ENCODE measurements around the gene POC5. TPM values are rescaled to one million over a fixed set of nuclear protein-coding genes. Genes with fewer than 3 reads are reported as not detected.

The POC5 gene
- polyA plus RNA-seq, 2 of the 4 experiments (the other 2 are of a cell fraction), result 12.7 to 26.2 TPM

DNA sequence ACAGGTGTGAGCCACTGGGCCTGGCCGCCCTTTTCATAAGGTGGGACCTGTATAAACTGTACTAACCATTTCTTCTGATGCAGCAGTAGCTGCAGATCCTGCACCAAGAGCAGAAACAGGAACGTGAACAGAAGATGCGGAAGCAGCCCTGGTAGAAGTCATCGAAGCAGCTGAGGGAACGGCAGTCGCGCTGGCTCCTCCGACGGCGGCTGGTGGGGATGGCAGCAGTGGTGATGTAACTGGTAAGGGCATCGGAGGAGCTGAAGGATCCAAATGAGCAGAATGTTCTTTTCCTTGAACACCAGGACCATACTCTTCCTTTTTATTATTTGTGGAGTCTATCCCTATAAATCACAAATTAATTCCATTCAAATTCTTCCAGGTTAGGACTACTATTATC, 32.1 kb downstream of the POC5 start:
- Histone ChIP-seq H3K4me2 (no peak overlapping the region), H3K27ac (no peak overlapping the region), H3K4me1 (peaks cover 11% of the 10 kb centered on the region; the same call in 2 of the 3 replicates), H3K9me3 (no peaks in the 10 kb centered on the region), H3K4me3 (no peak overlapping the region)
- CTCF ChIA-PET, result no interaction called here
- POLR2A ChIA-PET, result no interaction called here
- 95% methylated on average over 11 of the region's 11 CpGs for whole genome bisulfite sequencing (ENCODE audit: missing lambda C conversion rate)
- DNase-seq (ENCODE audit: low read depth in 1 of 2, low spot score in 1 of 2), result no peak
- TF ChIP-seq HOXA7 (CRISPR knock-in tag; IDR thresholded peaks at IDR 0.05) (no peak), JUNB (IDR thresholded peaks at IDR 0.05) (no peak), MAX (IDR thresholded peaks at IDR 0.05) (no peak), KDM5A (IDR thresholded peaks at IDR 0.05) (no peak), ZC3H11A (IDR thresholded peaks at IDR 0.05) (no peak), BCL3 (IDR thresholded peaks at IDR 0.05) (no peak), MAZ (IDR thresholded peaks at IDR 0.05; ENCODE audit: borderline replicate concordance, low read depth, low read length) (no peak), EHMT2 (IDR thresholded peaks at IDR 0.05; ENCODE audit: low read depth) (no peak), CTCF (IDR thresholded peaks at IDR 0.05) (no peak)
- FAIRE-seq, result no peak
- no peak for ATAC-seq

GRCh38 chr5:75681125-75681830, 36.0 kb downstream of the POC5 start:
- no peak overlapping the region for H3K27ac ChIP-seq
- DNase-seq (ENCODE audit: low read depth in 1 of 2, low spot score in 1 of 2), result peak; percentile 19 to 31
- peak; percentile 90 for FAIRE-seq
- peaks cover 6% of the 10 kb centered on the region; the same call in 2 of the 3 replicates for H3K4me1 ChIP-seq
- H3K4me3 ChIP-seq, result no peak overlapping the region
- POLR2A ChIA-PET, result interaction anchor here (1.3 to 1.6 kb wide), 2 partner anchors 344 to 444 kb away, joined by 4 to 5 read pairs; partner anchors contain the start of genes ANKRD31 and HMGCR
- TF ChIP-seq MAFK (IDR thresholded peaks at IDR 0.05; ENCODE audit: partially characterized antibody), result no peak
- peak; percentile 63 for TF ChIP-seq CTCF (IDR thresholded peaks at IDR 0.05)
- TF ChIP-seq ZC3H11A (IDR thresholded peaks at IDR 0.05), result no peak
- TF ChIP-seq SMC3 (IDR thresholded peaks at IDR 0.05), result peak; percentile 68
- TF ChIP-seq RAD21 (conservative IDR thresholded peaks at IDR 0.05 in 1 of 2, IDR thresholded peaks at IDR 0.05 in 1 of 2), result peak; percentile 66 to 71
- CTCF ChIA-PET, result interaction anchor here (0.6 to 2.6 kb wide), 22 partner anchors 9 to 631 kb away, joined by 3 to 13 read pairs (median 4); partner anchors contain the start of genes ANKRD31 and GCNT4
- 19% methylated on average over 2 of the region's 2 CpGs for WGBS (ENCODE audit: missing lambda C conversion rate)
- ATAC-seq, result peak; percentile 66 to 68; a peak in 5 of 6 replicates
- peak overlapping the region; percentile 61 for H3K4me2 ChIP-seq
- H3K9me3 ChIP-seq, result no peaks in the 10 kb centered on the region

- WGBS (ENCODE audit: missing lambda C conversion rate), result 77% methylated on average over 3 of the region's 3 CpGs
- no peak for ATAC-seq
- TF ChIP-seq CHD2 (IDR thresholded peaks at IDR 0.05; ENCODE audit: low read length, partially characterized antibody), result no peak
- no peak for TF ChIP-seq PBX3 (IDR thresholded peaks at IDR 0.05)
- no peak for TF ChIP-seq MYC (IDR thresholded peaks at IDR 0.05; ENCODE audit: borderline replicate concordance, low read length)
- no peak for TF ChIP-seq NPAS2 (CRISPR knock-in tag; IDR thresholded peaks at IDR 0.05; ENCODE audit: borderline replicate concordance)
- no peak for TF ChIP-seq POLR2AphosphoS2 (conservative IDR thresholded peaks at IDR 0.05; ENCODE audit: low read length)
- TF ChIP-seq RCOR1 (IDR thresholded peaks at IDR 0.05; ENCODE audit: low read depth, low read length), result no peak
- no peak for TF ChIP-seq KDM5A (IDR thresholded peaks at IDR 0.05)
- no peak for TF ChIP-seq JUNB (IDR thresholded peaks at IDR 0.05)
- TF ChIP-seq RFX5 (IDR thresholded peaks at IDR 0.05), result no peak
- no peak for TF ChIP-seq HDAC2 (IDR thresholded peaks at IDR 0.05)
- TF ChIP-seq, protein P1, sequence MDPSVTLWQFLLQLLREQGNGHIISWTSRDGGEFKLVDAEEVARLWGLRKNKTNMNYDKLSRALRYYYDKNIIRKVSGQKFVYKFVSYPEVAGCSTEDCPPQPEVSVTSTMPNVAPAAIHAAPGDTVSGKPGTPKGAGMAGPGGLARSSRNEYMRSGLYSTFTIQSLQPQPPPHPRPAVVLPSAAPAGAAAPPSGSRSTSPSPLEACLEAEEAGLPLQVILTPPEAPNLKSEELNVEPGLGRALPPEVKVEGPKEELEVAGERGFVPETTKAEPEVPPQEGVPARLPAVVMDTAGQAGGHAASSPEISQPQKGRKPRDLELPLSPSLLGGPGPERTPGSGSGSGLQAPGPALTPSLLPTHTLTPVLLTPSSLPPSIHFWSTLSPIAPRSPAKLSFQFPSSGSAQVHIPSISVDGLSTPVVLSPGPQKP (IDR thresholded peaks at IDR 0.05; ENCODE audit: low read depth, low read length), result no peak
- TF ChIP-seq CBX2 (IDR thresholded peaks at IDR 0.05; ENCODE audit: borderline replicate concordance, low read depth), result no peak
- TF ChIP-seq KDM1A (IDR thresholded peaks at IDR 0.05; ENCODE audit: low read depth), result no peak
- no peak for TF ChIP-seq GATA3 (IDR thresholded peaks at IDR 0.05; ENCODE audit: borderline replicate concordance)
- no peak for TF ChIP-seq TFCP2L1 (CRISPR knock-in tag; IDR thresholded peaks at IDR 0.05)
Measured at GRCh38 chr5:75678155-75678554, 39.1 kb downstream of the POC5 start.

More at GRCh38 chr5:75678155-75678554, 39.1 kb downstream of the POC5 start:
- CTCF ChIA-PET, result interaction anchor here (2.6 kb wide), 1 partner anchor 442 kb away, joined by 7 read pairs; the partner anchor contains the start of gene ANKRD31
- POLR2A ChIA-PET, result no interaction called here
- Histone ChIP-seq H3K4me1 (peaks cover 6% of the 10 kb centered on the region; the same call in 2 of the 3 replicates), H3K27ac (no peak overlapping the region), H3K4me2 (no peak overlapping the region), H3K4me3 (no peak overlapping the region), H3K9me3 (no peaks in the 10 kb centered on the region)
- FAIRE-seq (no peak), DNase-seq (ENCODE audit: low read depth in 1 of 2, low spot score in 1 of 2) (no peak)
